Activated CD8-positive, alpha-beta T cell treated with anti-CD3 and anti-CD28 coated beads for 36 hours (primary cell): ENCODE results near the gene ZNF215. TPM values are rescaled to one million over a fixed set of nuclear protein-coding genes. Genes with fewer than 3 reads are reported as not detected.
"Not testable (repeated sequence)": the region's sequence is repeated elsewhere in the genome, so short reads cannot be mapped to it uniquely, and the experiment has no call there.

Experiments used
- ATAC-seq: fragments of 200-7000 bp; cut with Tn5 transposase; one replicate; pipeline ENCODE4 v1.10.0; 2021; ENCODE audit warnings: mild to moderate bottlenecking, moderate library complexity
- CTCF ChIA-PET: fragments of 350-600 bp; sonication (Branson Sonifier 250); formaldehyde crosslinking; loops from one replicate; lab custom pipeline; 2021; ENCODE audit warnings: antibody characterized with exemption; lab: Charles Lee
- POLR2A ChIA-PET: fragments of 350-600 bp; sonication (Branson Sonifier 250); formaldehyde crosslinking; loops from one replicate; lab custom pipeline; 2021; ENCODE audit warnings: antibody characterized with exemption; lab: Charles Lee
- DNase-seq: peaks from one replicate; pipeline ENCODE4 v3.0.0-alpha.2; 2020
- H3K27ac Mint-ChIP-seq: one replicate; pipeline ENCODE4 v1.8.0; 2021; ENCODE audit warnings: mild to moderate bottlenecking, mixed read lengths
- H3K27me3 Mint-ChIP-seq: one replicate; pipeline ENCODE4 v1.8.0; 2021; ENCODE audit warnings: mixed read lengths
- H3K36me3 Mint-ChIP-seq: one replicate; pipeline ENCODE4 v1.8.0; 2021; ENCODE audit warnings: low read depth, mixed read lengths
- H3K4me1 Mint-ChIP-seq: one replicate; pipeline ENCODE4 v1.8.0; 2021; ENCODE audit warnings: low read depth, mixed read lengths
- H3K4me3 Mint-ChIP-seq: one replicate; pipeline ENCODE4 v1.8.0; 2021; ENCODE audit warnings: mild to moderate bottlenecking, moderate library complexity, mixed read lengths
- H3K9me3 Mint-ChIP-seq: one replicate; pipeline ENCODE4 v1.8.0; 2021; ENCODE audit warnings: mixed read lengths
- CTCF ChIP-seq: fragments of 200-600 bp; IDR thresholded peaks from one replicate; pipeline ENCODE4 v1.8.0; 2022; ENCODE audit warnings: antibody characterized with exemption, mild to moderate bottlenecking
- intact Hi-C: fragments of 100-400 bp; cut with micrococcal nuclease; formaldehyde crosslinking; loops from one replicate; pipeline ENCODE4 v1.10.0; 2022
- total RNA-seq, 2 experiments: library from RNA; stranded (reverse); gene quantifications; one replicate each; pipeline ENCODE4 v1.2.3, GENCODE V29; 2021

The ZNF215 gene
- total RNA-seq, 2 experiments from 2014 or later: 2.2 to 2.5 TPM

GRCh38 chr11:6900327-6900999, 25.8 kb upstream of the ZNF215 start:
- Mint-ChIP-seq H3K9me3 (no peaks in the 10 kb centered on the region), H3K27me3 (peaks cover 9% of the 10 kb centered on the region), H3K4me3 (no peak overlapping the region), H3K27ac (no peak overlapping the region), H3K36me3 (no peaks in the 10 kb centered on the region), H3K4me1 (no peaks in the 10 kb centered on the region)
- CTCF ChIA-PET: no interaction called here
- POLR2A ChIA-PET: no interaction called here
- ATAC-seq: no peak
- intact Hi-C loops: no loop called here
- DNase-seq: no peak
- peak; percentile 4 for TF ChIP-seq CTCF

GRCh38 chr11:6904804-6905203, 21.4 kb upstream of the ZNF215 start:
- H3K4me3 Mint-ChIP-seq, intact Hi-C loops, H3K27ac Mint-ChIP-seq, H3K36me3 Mint-ChIP-seq, DNase-seq, H3K4me1 Mint-ChIP-seq, H3K27me3 Mint-ChIP-seq, H3K9me3 Mint-ChIP-seq, POLR2A ChIA-PET, ATAC-seq: not testable (repeated sequence)
- CTCF ChIA-PET: interaction anchor here (1.2 kb wide), 1 partner anchor 92 kb away, joined by 3 read pairs; no protein-coding TSS in a partner anchor

GRCh38 chr11:6911378-6911777, 14.8 kb upstream of the ZNF215 start:
- ATAC-seq (no peak), DNase-seq (no peak)
- intact Hi-C loops: no loop called here
- Mint-ChIP-seq H3K4me1 (no peaks in the 10 kb centered on the region), H3K4me3 (no peak overlapping the region), H3K9me3 (peaks cover 2% of the 10 kb centered on the region), H3K27ac (no peak overlapping the region), H3K27me3 (no peaks in the 10 kb centered on the region), H3K36me3 (no peaks in the 10 kb centered on the region)
- ChIA-PET POLR2A (no interaction called here), CTCF (no interaction called here)
- TF ChIP-seq CTCF: no peak

GRCh38 chr11:6911948-6912347, 14.3 kb upstream of the ZNF215 start:
- peaks cover 2% of the 10 kb centered on the region for H3K9me3 Mint-ChIP-seq
- no peaks in the 10 kb centered on the region for H3K4me1 Mint-ChIP-seq
- ChIA-PET POLR2A (no interaction called here), CTCF (no interaction called here)
- no peak overlapping the region for H3K27ac Mint-ChIP-seq
- no peaks in the 10 kb centered on the region for H3K36me3 Mint-ChIP-seq
- ATAC-seq: no peak
- no peaks in the 10 kb centered on the region for H3K27me3 Mint-ChIP-seq
- TF ChIP-seq CTCF: no peak
- intact Hi-C loops: no loop called here
- no peak overlapping the region for H3K4me3 Mint-ChIP-seq
- no peak for DNase-seq

- CTCF ChIA-PET: no interaction called here
- Mint-ChIP-seq H3K4me3 (no peak overlapping the region), H3K9me3 (peaks cover 4% of the 10 kb centered on the region), H3K27ac (no peak overlapping the region), H3K4me1 (no peaks in the 10 kb centered on the region), H3K36me3 (no peaks in the 10 kb centered on the region), H3K27me3 (peaks cover 8% of the 10 kb centered on the region)
- no peak for DNase-seq
- TF ChIP-seq CTCF: no peak
- no peak for ATAC-seq
- POLR2A ChIA-PET: no interaction called here
- intact Hi-C loops: no loop called here
Observed at GRCh38 chr11:6919698-6920097, 6.5 kb upstream of the ZNF215 start.
